ENCODE data around the gene HCN4. TPM values are rescaled to one million over a fixed set of nuclear protein-coding genes. Genes with fewer than 3 reads are reported as not detected.

HCN4 gene
- total and polyA plus RNA-seq, 2 experiments from 2014 or later, result 59.2 to 159 TPM

DNA sequence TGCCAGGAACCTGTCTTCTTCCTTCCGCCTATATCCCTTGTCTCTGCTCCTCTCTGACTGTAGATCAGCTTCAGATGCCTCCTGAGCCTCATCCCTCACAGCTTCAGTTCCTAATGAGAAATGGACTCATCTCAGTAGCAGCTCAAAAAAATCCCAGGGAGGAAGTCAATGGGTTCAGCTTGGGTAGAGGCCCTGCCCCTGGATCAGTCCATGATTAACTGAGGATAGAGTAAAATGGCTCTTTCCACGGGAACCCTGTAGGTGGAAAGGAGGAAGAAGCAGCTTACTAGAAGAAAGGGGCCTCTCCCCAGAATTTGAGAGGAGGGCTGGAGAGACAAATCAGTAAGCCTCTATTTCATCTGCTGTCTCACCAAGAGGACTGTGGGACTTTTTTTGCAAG, 26.9 kb upstream of the HCN4 start:
- TF ChIP-seq, protein P1, sequence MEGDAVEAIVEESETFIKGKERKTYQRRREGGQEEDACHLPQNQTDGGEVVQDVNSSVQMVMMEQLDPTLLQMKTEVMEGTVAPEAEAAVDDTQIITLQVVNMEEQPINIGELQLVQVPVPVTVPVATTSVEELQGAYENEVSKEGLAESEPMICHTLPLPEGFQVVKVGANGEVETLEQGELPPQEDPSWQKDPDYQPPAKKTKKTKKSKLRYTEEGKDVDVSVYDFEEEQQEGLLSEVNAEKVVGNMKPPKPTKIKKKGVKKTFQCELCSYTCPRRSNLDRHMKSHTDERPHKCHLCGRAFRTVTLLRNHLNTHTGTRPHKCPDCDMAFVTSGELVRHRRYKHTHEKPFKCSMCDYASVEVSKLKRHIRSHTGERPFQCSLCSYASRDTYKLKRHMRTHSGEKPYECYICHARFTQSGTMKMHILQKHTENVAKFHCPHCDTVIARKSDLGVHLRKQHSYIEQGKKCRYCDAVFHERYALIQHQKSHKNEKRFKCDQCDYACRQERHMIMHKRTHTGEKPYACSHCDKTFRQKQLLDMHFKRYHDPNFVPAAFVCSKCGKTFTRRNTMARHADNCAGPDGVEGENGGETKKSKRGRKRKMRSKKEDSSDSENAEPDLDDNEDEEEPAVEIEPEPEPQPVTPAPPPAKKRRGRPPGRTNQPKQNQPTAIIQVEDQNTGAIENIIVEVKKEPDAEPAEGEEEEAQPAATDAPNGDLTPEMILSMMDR (IDR thresholded peaks at IDR 0.05; ENCODE audit: low read depth, low read length), result no peak
- H3K4me1 ChIP-seq (ENCODE audit: low read depth), result peaks cover 34% of the 10 kb centered on the region
- no peaks in the 10 kb centered on the region for H3K27me3 ChIP-seq
- H3K9me3 ChIP-seq (ENCODE audit: low read depth), result no peaks in the 10 kb centered on the region
- no peak for DNase-seq (ENCODE audit: low read depth in 1 of 2, low spot score in 1 of 2)
- no peak overlapping the region for H3K27ac ChIP-seq
- no peak overlapping the region for H3K4me3 ChIP-seq
- H3K36me3 ChIP-seq, result no peaks in the 10 kb centered on the region

- TF ChIP-seq, protein P1 (IDR thresholded peaks at IDR 0.05; ENCODE audit: low read depth, low read length), result no peak
Observed at GRCh38 chr15:73394782-73395181, 26.0 kb upstream of the HCN4 start.

DNA sequence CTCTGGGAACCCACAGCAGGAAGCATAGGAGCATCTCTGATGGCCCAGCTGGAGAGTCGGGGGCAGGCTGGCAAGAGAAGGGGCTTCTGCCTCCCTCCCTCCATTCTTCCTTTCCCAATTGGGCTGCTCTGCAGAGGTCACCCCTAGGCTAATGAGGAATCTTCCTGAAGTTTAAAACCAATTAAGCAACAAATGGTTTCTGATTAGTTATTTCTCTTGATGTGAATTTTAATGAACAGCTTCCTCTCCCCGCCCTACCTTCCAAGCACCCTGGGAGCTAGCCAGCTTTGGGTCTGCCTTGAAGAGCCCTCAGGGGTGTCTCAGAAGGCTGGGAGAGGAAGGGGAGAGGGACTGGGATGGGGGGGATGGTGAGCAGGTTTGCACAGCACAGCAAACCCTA, 24.6 kb upstream of the HCN4 start:
- H3K27ac ChIP-seq, result no peak overlapping the region
- DNase-seq (ENCODE audit: low read depth in 1 of 2, low spot score in 1 of 2), result no peak
- peaks cover 50% of the 10 kb centered on the region for H3K4me1 ChIP-seq (ENCODE audit: low read depth)
- no peaks in the 10 kb centered on the region for H3K27me3 ChIP-seq
- TF ChIP-seq, protein P1 (IDR thresholded peaks at IDR 0.05; ENCODE audit: low read depth, low read length), result no peak
- no peaks in the 10 kb centered on the region for H3K9me3 ChIP-seq (ENCODE audit: low read depth)
- no peak overlapping the region for H3K4me3 ChIP-seq
- H3K36me3 ChIP-seq, result no peaks in the 10 kb centered on the region

More at GRCh38 chr15:73394782-73395181, 26.0 kb upstream of the HCN4 start:
- no peak for DNase-seq (ENCODE audit: low read depth in 1 of 2, low spot score in 1 of 2)
- no peaks in the 10 kb centered on the region for H3K27me3 ChIP-seq
- H3K9me3 ChIP-seq (ENCODE audit: low read depth), result no peaks in the 10 kb centered on the region
- H3K27ac ChIP-seq, result peak overlapping the region; percentile 16
- no peak overlapping the region for H3K4me3 ChIP-seq
- H3K4me1 ChIP-seq (ENCODE audit: low read depth), result peaks cover 42% of the 10 kb centered on the region
- no peaks in the 10 kb centered on the region for H3K36me3 ChIP-seq

DNA sequence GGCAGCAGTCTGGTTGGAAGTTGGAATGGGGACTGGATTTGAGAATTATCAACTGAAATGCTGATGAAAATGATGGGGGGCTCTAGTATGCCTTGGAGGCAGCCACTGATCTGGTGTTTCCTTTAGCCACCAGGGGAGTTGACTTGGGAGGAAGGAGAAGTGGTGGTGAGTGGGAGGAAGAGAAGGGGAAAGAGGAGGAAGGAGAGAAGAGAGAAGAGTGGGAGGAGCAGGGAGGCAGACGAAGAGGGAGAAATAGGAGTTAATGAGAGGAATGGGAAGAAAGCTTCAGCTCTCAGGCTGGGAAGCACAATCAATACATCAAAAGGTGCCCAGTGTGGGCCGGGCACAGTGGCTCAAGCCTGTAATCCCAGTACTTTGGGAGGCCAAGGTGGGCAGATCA, 23.3 kb upstream of the HCN4 start:
- no peaks in the 10 kb centered on the region for H3K36me3 ChIP-seq
- TF ChIP-seq, protein P1 (IDR thresholded peaks at IDR 0.05; ENCODE audit: low read depth, low read length), result no peak
- no peaks in the 10 kb centered on the region for H3K27me3 ChIP-seq
- H3K9me3 ChIP-seq (ENCODE audit: low read depth), result no peaks in the 10 kb centered on the region
- no peak overlapping the region for H3K4me3 ChIP-seq
- H3K27ac ChIP-seq, result peak overlapping the region; percentile 97
- H3K4me1 ChIP-seq (ENCODE audit: low read depth), result peaks cover 56% of the 10 kb centered on the region
- DNase-seq (ENCODE audit: low read depth in 1 of 2, low spot score in 1 of 2), result no peak

GRCh38 chr15:73391128-73391872, 22.5 kb upstream of the HCN4 start:
- Histone ChIP-seq H3K27me3 (no peaks in the 10 kb centered on the region), H3K36me3 (no peaks in the 10 kb centered on the region), H3K27ac (peak overlapping the region; percentile 97), H3K4me1 (ENCODE audit: low read depth) (peaks cover 55% of the 10 kb centered on the region), H3K4me3 (no peak overlapping the region), H3K9me3 (ENCODE audit: low read depth) (no peaks in the 10 kb centered on the region)
- no peak for DNase-seq (ENCODE audit: low read depth in 1 of 2, low spot score in 1 of 2)
- TF ChIP-seq, protein P1 (IDR thresholded peaks at IDR 0.05; ENCODE audit: low read depth, low read length), result no peak
